Renal pelvis (tissue), 12 donors: Measurements from ENCODE around the gene FAM118A. TPM values are rescaled to one million over a fixed set of nuclear protein-coding genes. Genes with fewer than 3 reads are reported as not detected.
A peak's percentile ranks its signal among the peaks of the same experiment; 100 is the strongest.
"Not testable (repeated sequence)": the region's sequence is repeated elsewhere in the genome, so short reads cannot be mapped to it uniquely, and the experiment has no call there.

Source experiments
- DNase-seq: peaks from one replicate; pipeline ENCODE4 v3.0.0-alpha.2; 2013
- long read RNA-seq, 16 experiments: transcript quantifications; one replicate each; lab custom pipeline, GENCODE V29; 2026
- polyA plus RNA-seq, 3 donors: library from polyadenylated mRNA; unstranded; fragments of 120-200 nt; gene quantifications; one replicate each; pipeline ENCODE4 v1.2.1, GENCODE V29; 2013; ENCODE audit not compliant: insufficient read length in 3 of 3

The FAM118A gene
- 100 to 1,000 TPM in 1 of 3 donors, 10 to 100 TPM in 2; 18.0 to 134 (median 23.6) TPM for polyA plus RNA-seq
- long read RNA-seq, donor 1, partial matches to known transcripts = 0 of 3 reads
- long read RNA-seq, donor 1, other reads (novel, unspliced or antisense) = 0 of 3 reads
- long read RNA-seq, donor 2, partial matches to known transcripts = 0 of 6 reads
- long read RNA-seq, donor 2, other reads (novel, unspliced or antisense) = 0 of 6 reads
- long read RNA-seq, donor 3, partial matches to known transcripts = 0 of 2 reads
- long read RNA-seq, donor 3, other reads (novel, unspliced or antisense) = 0 of 2 reads
- long read RNA-seq, donor 4, partial matches to known transcripts = 0 of 1 reads
- long read RNA-seq, donor 4, other reads (novel, unspliced or antisense) = 0 of 1 reads
- long read RNA-seq, donor 5, partial matches to known transcripts = 6 of 6 reads
- long read RNA-seq, donor 5, other reads (novel, unspliced or antisense) = 0 of 6 reads
- long read RNA-seq, donor 6, partial matches to known transcripts = 0 of 1 reads
- long read RNA-seq, donor 6, other reads (novel, unspliced or antisense) = 0 of 1 reads
- long read RNA-seq, donor 7, partial matches to known transcripts = 0 of 1 reads
- long read RNA-seq, donor 7, other reads (novel, unspliced or antisense) = 0 of 1 reads
- long read RNA-seq, donor 8, partial matches to known transcripts = 0 of 3 reads
- long read RNA-seq, donor 8, other reads (novel, unspliced or antisense) = 0 of 3 reads
- long read RNA-seq, donor 9, partial matches to known transcripts = 12 of 16 reads
- long read RNA-seq, donor 9, other reads (novel, unspliced or antisense) = 0 of 16 reads
- long read RNA-seq, donor 10, transcript FAM118A-211 (4 exons, 756 nt) = major isoform, 10 of 29 reads
- long read RNA-seq, donor 10, partial matches to known transcripts = 15 of 29 reads
- long read RNA-seq, donor 10, other reads (novel, unspliced or antisense) = 0 of 29 reads
- long read RNA-seq, donor 11, partial matches to known transcripts = 0 of 2 reads
- long read RNA-seq, donor 11, other reads (novel, unspliced or antisense) = 0 of 2 reads
- long read RNA-seq, donor 12, partial matches to known transcripts = 0 of 3 reads
- long read RNA-seq, donor 12, other reads (novel, unspliced or antisense) = 0 of 3 reads
- long read RNA-seq, donor 13, partial matches to known transcripts = 8 of 11 reads
- long read RNA-seq, donor 13, other reads (novel, unspliced or antisense) = 0 of 11 reads
- long read RNA-seq, donor 14, partial matches to known transcripts = 0 of 8 reads
- long read RNA-seq, donor 14, other reads (novel, unspliced or antisense) = 0 of 8 reads
- long read RNA-seq, donor 15, partial matches to known transcripts = 5 of 10 reads
- long read RNA-seq, donor 15, other reads (novel, unspliced or antisense) = 0 of 10 reads
- long read RNA-seq, donor 16, partial matches to known transcripts = 0 of 5 reads
- long read RNA-seq, donor 16, other reads (novel, unspliced or antisense) = 0 of 5 reads

GRCh38 chr22:45309422-45310227, at the start of gene FAM118A:
Gene FAM118A, plus strand, starts transcription at chr22:45309934. Its CDS starts 12,446 bp downstream, at chr22:45322380.
- peak; percentile 91 for DNase-seq

GRCh38 chr22:45260395-45260759, 49.4 kb upstream of the FAM118A start:
- not testable (repeated sequence) for DNase-seq

- no peak for DNase-seq
Observed at GRCh38 chr22:45261407-45262088, 48.2 kb upstream of the FAM118A start.

- DNase-seq = no peak
Observed at GRCh38 chr22:45262195-45262930, 47.4 kb upstream of the FAM118A start.

GRCh38 chr22:45262931-45263462, 46.7 kb upstream of the FAM118A start:
- no peak for DNase-seq

GRCh38 chr22:45263463-45264269, 46.1 kb upstream of the FAM118A start:
- no peak for DNase-seq

GRCh38 chr22:45265535-45265934, 44.2 kb upstream of the FAM118A start:
- no peak for DNase-seq

- DNase-seq = no peak
Observed at GRCh38 chr22:45268167-45268957, 41.4 kb upstream of the FAM118A start.

GRCh38 chr22:45268958-45269844, 40.5 kb upstream of the FAM118A start:
- no peak for DNase-seq

GRCh38 chr22:45270095-45271020, 39.4 kb upstream of the FAM118A start:
- no peak for DNase-seq

- no peak for DNase-seq
Observed at GRCh38 chr22:45271667-45272201, 38.0 kb upstream of the FAM118A start.

GRCh38 chr22:45272498-45272897, 37.2 kb upstream of the FAM118A start:
- no peak for DNase-seq

- no peak for DNase-seq
Observed at GRCh38 chr22:45273452-45274075, 36.2 kb upstream of the FAM118A start.

- DNase-seq = no peak
Observed at GRCh38 chr22:45276507-45277105, 33.1 kb upstream of the FAM118A start.
